HG03354 (cell line): ENCODE measurements around the gene ERCC6L.
A peak's percentile ranks its signal among the peaks of the same experiment; 100 is the strongest.
"Not testable (repeated sequence)": the region's sequence is repeated elsewhere in the genome, so short reads cannot be mapped to it uniquely, and the experiment has no call there.

Experiments used
- ATAC-seq: cut with Tn5 transposase; IDR thresholded peaks from one replicate; pipeline ENCODE4 v1.9.1; 2021; ENCODE audit warnings: mild to moderate bottlenecking; ENCODE audit not compliant: unreplicated experiment, poor library complexity, severe bottlenecking

ERCC6L gene

GRCh38 chrX:72247206-72247942 lies 8.5 kb upstream of the ERCC6L start:
- ATAC-seq: no peak

- peak; percentile 68 for ATAC-seq
These were observed 6.7 kb upstream of the ERCC6L start for GRCh38 chrX:72245461-72246089.

GRCh38 chrX:72243472-72243871 lies 4.6 kb upstream of the ERCC6L start:
- ATAC-seq: no peak

- ATAC-seq: no peak
These were observed 2.1 kb upstream of the ERCC6L start for GRCh38 chrX:72240976-72241375.

GRCh38 chrX:72238183-72238582 lies 644 bp downstream of the ERCC6L start:
- no peak for ATAC-seq

- no peak for ATAC-seq
These were observed 2.0 kb downstream of the ERCC6L start for GRCh38 chrX:72236841-72237240.

GRCh38 chrX:72230290-72230689 lies 8.5 kb downstream of the ERCC6L start:
- ATAC-seq: no peak

GRCh38 chrX:72220375-72220774 lies 18.5 kb downstream of the ERCC6L start:
- not testable (repeated sequence) for ATAC-seq

GRCh38 chrX:72216973-72217372 lies 21.9 kb downstream of the ERCC6L start:
- no peak for ATAC-seq

GRCh38 chrX:72208126-72208800 lies 30.6 kb downstream of the ERCC6L start:
- ATAC-seq: no peak

- no peak for ATAC-seq
These were observed 31.5 kb downstream of the ERCC6L start for GRCh38 chrX:72207366-72207765.

- ATAC-seq: no peak
These were observed 33.1 kb downstream of the ERCC6L start for GRCh38 chrX:72205706-72206105.

- ATAC-seq: no peak
These were observed 35.4 kb downstream of the ERCC6L start for GRCh38 chrX:72203421-72203820.

GRCh38 chrX:72202792-72203401 lies 35.9 kb downstream of the ERCC6L start:
- ATAC-seq: no peak

- no peak for ATAC-seq
These were observed 36.8 kb downstream of the ERCC6L start for GRCh38 chrX:72201836-72202536.

- ATAC-seq: no peak
These were observed 55.9 kb downstream of the ERCC6L start for GRCh38 chrX:72182924-72183323.

- peak; percentile 96 for ATAC-seq
These were observed 57.4 kb downstream of the ERCC6L start, which contains the start of gene PIN4 for GRCh38 chrX:72181178-72182125. TSS of gene PIN4 (plus strand) at chrX:72181757. CDS start at chrX:72181786, 29 bp downstream.

- no peak for ATAC-seq
These were observed 58.3 kb downstream of the ERCC6L start for GRCh38 chrX:72180539-72180938.

GRCh38 chrX:72176981-72177380 lies 61.8 kb downstream of the ERCC6L start:
- no peak for ATAC-seq
